Measurements from ENCODE around the gene EEA1. TPM values are rescaled to one million over a fixed set of nuclear protein-coding genes. Genes with fewer than 3 reads are reported as not detected.

The EEA1 gene
- total RNA-seq, 1 experiment from 2014 or later: 27.4 TPM

DNA sequence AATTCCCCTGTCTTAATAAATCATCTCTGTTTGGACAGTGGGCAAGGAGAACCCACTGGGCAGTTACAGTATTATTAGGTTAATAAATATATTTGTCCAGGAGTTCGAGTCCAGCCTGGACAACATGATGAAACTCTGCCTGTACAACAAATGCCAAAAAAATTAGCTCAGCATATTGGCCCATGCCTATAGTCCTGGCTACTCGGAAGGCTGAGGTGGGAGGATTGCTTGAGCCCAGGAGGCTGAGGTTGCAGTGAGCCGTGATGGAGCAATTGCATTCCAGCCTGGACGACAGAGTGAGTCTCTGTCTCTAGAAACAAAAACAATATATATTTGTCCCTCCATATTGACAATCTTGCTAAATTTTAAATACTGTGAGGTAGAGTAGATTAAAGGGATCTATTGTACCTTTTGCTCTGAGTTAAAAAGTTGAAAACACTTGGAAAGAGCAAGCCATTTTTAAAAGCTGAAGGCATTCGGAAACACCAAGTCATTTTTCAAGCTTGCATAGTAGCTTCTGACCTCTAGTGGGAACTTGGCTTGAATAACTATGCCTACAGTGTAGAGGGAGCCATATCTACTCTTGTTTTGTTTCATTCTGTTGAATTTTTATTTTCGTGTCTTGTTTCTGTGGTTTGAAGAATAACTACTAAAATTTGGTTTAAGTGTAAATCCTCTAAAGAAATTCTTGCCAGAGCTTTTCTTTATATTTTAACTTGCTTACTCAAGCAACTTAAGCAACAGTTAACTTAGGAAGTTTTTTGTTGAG, 14.6 kb upstream of the EEA1 start:
- H3K4me3 Mint-ChIP-seq (ENCODE audit: low read depth, unreplicated experiment): no peak overlapping the region
- no peak overlapping the region for H3K27ac Mint-ChIP-seq (ENCODE audit: unreplicated experiment)
- TF ChIP-seq, protein P1, sequence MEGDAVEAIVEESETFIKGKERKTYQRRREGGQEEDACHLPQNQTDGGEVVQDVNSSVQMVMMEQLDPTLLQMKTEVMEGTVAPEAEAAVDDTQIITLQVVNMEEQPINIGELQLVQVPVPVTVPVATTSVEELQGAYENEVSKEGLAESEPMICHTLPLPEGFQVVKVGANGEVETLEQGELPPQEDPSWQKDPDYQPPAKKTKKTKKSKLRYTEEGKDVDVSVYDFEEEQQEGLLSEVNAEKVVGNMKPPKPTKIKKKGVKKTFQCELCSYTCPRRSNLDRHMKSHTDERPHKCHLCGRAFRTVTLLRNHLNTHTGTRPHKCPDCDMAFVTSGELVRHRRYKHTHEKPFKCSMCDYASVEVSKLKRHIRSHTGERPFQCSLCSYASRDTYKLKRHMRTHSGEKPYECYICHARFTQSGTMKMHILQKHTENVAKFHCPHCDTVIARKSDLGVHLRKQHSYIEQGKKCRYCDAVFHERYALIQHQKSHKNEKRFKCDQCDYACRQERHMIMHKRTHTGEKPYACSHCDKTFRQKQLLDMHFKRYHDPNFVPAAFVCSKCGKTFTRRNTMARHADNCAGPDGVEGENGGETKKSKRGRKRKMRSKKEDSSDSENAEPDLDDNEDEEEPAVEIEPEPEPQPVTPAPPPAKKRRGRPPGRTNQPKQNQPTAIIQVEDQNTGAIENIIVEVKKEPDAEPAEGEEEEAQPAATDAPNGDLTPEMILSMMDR (IDR thresholded peaks at IDR 0.05; ENCODE audit: unreplicated experiment): no peak
- no peaks in the 10 kb centered on the region for H3K36me3 Mint-ChIP-seq (ENCODE audit: insufficient read depth, unreplicated experiment)
- H3K27me3 Mint-ChIP-seq (ENCODE audit: unreplicated experiment): no peaks in the 10 kb centered on the region
- peaks cover 15% of the 10 kb centered on the region for H3K4me1 Mint-ChIP-seq (ENCODE audit: low read depth, unreplicated experiment)
- no peak for DNase-seq
- intact Hi-C loops (cut with micrococcal nuclease; ENCODE audit: unreplicated experiment): no loop called here
- CTCF ChIA-PET: interaction anchor here (0.8 to 1.3 kb wide), 3 partner anchors 14 to 460 kb away, joined by 3 to 9 read pairs (median 4); partner anchors contain the start of gene EEA1
- peaks cover 5% of the 10 kb centered on the region for H3K9me3 Mint-ChIP-seq (ENCODE audit: low read depth, unreplicated experiment)
- no TSS peak for BruUV-seq (replicated peaks)

GRCh38 chr12:92942905-92943304, 13.8 kb upstream of the EEA1 start:
- peaks cover 5% of the 10 kb centered on the region for H3K9me3 Mint-ChIP-seq (ENCODE audit: low read depth, unreplicated experiment)
- H3K4me1 Mint-ChIP-seq (ENCODE audit: low read depth, unreplicated experiment): peaks cover 15% of the 10 kb centered on the region
- intact Hi-C loops (cut with micrococcal nuclease; ENCODE audit: unreplicated experiment): no loop called here
- no peak overlapping the region for H3K4me3 Mint-ChIP-seq (ENCODE audit: low read depth, unreplicated experiment)
- DNase-seq: peak; percentile 11
- BruUV-seq (replicated peaks): no TSS peak
- TF ChIP-seq, protein P1 (IDR thresholded peaks at IDR 0.05; ENCODE audit: unreplicated experiment): no peak
- H3K36me3 Mint-ChIP-seq (ENCODE audit: insufficient read depth, unreplicated experiment): no peaks in the 10 kb centered on the region
- H3K27me3 Mint-ChIP-seq (ENCODE audit: unreplicated experiment): no peaks in the 10 kb centered on the region
- no peak overlapping the region for H3K27ac Mint-ChIP-seq (ENCODE audit: unreplicated experiment)
- CTCF ChIA-PET: interaction anchor here (1.3 kb wide), 2 partner anchors 13 to 105 kb away, joined by 4 to 9 read pairs; partner anchors contain the start of gene EEA1

DNA sequence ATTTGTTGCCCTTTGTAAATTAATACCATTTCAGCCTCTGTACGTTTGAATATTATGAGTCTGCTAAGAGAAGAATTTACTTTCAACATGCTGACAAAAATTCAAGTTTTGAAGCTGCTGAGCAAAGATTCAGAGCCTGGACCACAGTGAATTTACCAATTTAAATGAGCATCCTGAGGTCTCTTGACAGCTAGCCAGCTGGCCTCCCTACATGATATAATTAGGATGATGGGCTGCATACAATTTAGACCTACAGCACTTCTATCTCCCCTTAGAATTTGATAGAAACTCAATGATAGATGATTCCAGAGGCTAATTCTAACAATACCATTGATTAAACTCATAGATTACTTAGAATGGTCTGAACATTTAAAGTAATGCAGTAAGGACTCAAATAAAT, 10.0 kb upstream of the EEA1 start:
- BruUV-seq (replicated peaks): no TSS peak
- Mint-ChIP-seq H3K27me3 (ENCODE audit: unreplicated experiment) (no peaks in the 10 kb centered on the region), H3K4me1 (ENCODE audit: low read depth, unreplicated experiment) (peaks cover 9% of the 10 kb centered on the region), H3K36me3 (ENCODE audit: insufficient read depth, unreplicated experiment) (no peaks in the 10 kb centered on the region), H3K4me3 (ENCODE audit: low read depth, unreplicated experiment) (no peak overlapping the region), H3K27ac (ENCODE audit: unreplicated experiment) (no peak overlapping the region), H3K9me3 (ENCODE audit: low read depth, unreplicated experiment) (peaks cover 2% of the 10 kb centered on the region)
- no peak for DNase-seq
- TF ChIP-seq, protein P1 (IDR thresholded peaks at IDR 0.05; ENCODE audit: unreplicated experiment): no peak
- CTCF ChIA-PET: no interaction called here
- intact Hi-C loops (cut with micrococcal nuclease; ENCODE audit: unreplicated experiment): no loop called here

DNA sequence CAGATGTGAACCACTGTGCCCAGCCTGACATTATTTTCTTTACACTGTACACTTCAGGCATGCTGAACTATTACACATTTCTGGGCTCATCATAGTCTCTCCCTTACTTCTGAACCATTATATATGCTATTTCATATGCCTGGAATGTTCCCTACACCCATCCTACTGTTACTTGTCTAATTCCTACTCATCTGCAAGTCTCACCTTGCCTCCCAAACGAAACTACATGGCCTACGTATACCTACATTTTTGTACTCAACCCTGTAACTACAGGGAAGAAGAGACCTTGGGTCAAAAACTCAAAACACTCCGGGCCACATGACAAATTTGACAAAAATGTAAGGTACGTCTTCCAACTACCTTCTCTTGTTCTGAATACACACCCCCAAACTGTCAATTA, 9.5 kb upstream of the EEA1 start:
- peaks cover 2% of the 10 kb centered on the region for H3K9me3 Mint-ChIP-seq (ENCODE audit: low read depth, unreplicated experiment)
- no peaks in the 10 kb centered on the region for H3K27me3 Mint-ChIP-seq (ENCODE audit: unreplicated experiment)
- no TSS peak for BruUV-seq (replicated peaks)
- no peak overlapping the region for H3K27ac Mint-ChIP-seq (ENCODE audit: unreplicated experiment)
- CTCF ChIA-PET: no interaction called here
- no peaks in the 10 kb centered on the region for H3K36me3 Mint-ChIP-seq (ENCODE audit: insufficient read depth, unreplicated experiment)
- H3K4me1 Mint-ChIP-seq (ENCODE audit: low read depth, unreplicated experiment): peaks cover 8% of the 10 kb centered on the region
- no peak overlapping the region for H3K4me3 Mint-ChIP-seq (ENCODE audit: low read depth, unreplicated experiment)
- TF ChIP-seq, protein P1 (IDR thresholded peaks at IDR 0.05; ENCODE audit: unreplicated experiment): no peak
- intact Hi-C loops (cut with micrococcal nuclease; ENCODE audit: unreplicated experiment): no loop called here
- no peak for DNase-seq

Data from Calu3 (cell line).